HCT116 (cell line): ENCODE measurements around the gene PYGB. TPM values are rescaled to one million over a fixed set of nuclear protein-coding genes. Genes with fewer than 3 reads are reported as not detected.

Experiments
- ATAC-seq: fragments of 200-7000 bp; cut with Tn5 transposase; 2 replicates; pipeline ENCODE4 v1.9.1; 2020; ENCODE audit warnings: mild to moderate bottlenecking, moderate library complexity
- BruUV-seq: library from RNA; stranded (reverse); fragments of 400-500 nt; replicated peaks from 2 replicates; lab custom pipeline; 2021; lab: Mats Ljungman, UMichigan
- CTCF ChIA-PET: fragments of 300-600 bp; sonication (Branson Sonifier 250); formaldehyde crosslinking; loops from one replicate; lab custom pipeline; 2021; ENCODE audit warnings: antibody characterized with exemption; lab: Charles Lee
- POLR2A ChIA-PET: fragments of 300-600, 350-600 bp; sonication (Branson Sonifier 250); formaldehyde crosslinking; loops from one replicate; lab custom pipeline; 2021; ENCODE audit warnings: antibody characterized with exemption; lab: Charles Lee
- RAD21 ChIA-PET, 2 experiments: fragments of 300-600 bp; sonication (Branson Sonifier 250); formaldehyde crosslinking; loops; one replicate each; lab custom pipeline; 2023; ENCODE audit warnings: low total read pairs in 2 of 2; ENCODE audit not compliant: uncharacterized antibody in 2 of 2, unreplicated experiment in 2 of 2, low non-redundant PET in 1 of 2; lab: Charles Lee
- DNase-seq: peaks from one replicate; pipeline ENCODE4 v3.0.0-alpha.2; 2010; ENCODE audit warnings: low read depth, low spot score
- H2AFZ ChIP-seq: fragments of 200-600 bp; shearing (Covaris generic), sonication (generic); 2 replicates; pipeline ENCODE4 v1.6.1; 2017; ENCODE audit warnings: low read depth, mixed run types, mixed read lengths, antibody characterized with exemption, low read length; ENCODE audit not compliant: poor library complexity, severe bottlenecking
- H3K27ac ChIP-seq: 2 replicates; pipeline ENCODE4 v1.5.1; 2012; ENCODE audit warnings: low read depth, low read length
- H3K27me3 ChIP-seq: fragments of 200-600 bp; sonication (generic); 2 replicates; pipeline ENCODE4 v1.6.1; 2016; ENCODE audit warnings: mixed run types, low read length, mixed read lengths; ENCODE audit not compliant: insufficient read depth
- H3K36me3 ChIP-seq, 2 experiments: fragments of 200-500 bp in 1 of 2; fragments of 200-600 bp in 1 of 2; sonication (Bioruptor generic) in 1 of 2; sonication (generic) in 1 of 2; 2 replicates each; pipeline versions ENCODE4 v1.5.1 to v1.6.1; 2014 to 2016; ENCODE audit warnings: low read length in 2 of 2, inconsistent platforms in 1 of 2, mixed read lengths in 1 of 2, mixed run types in 1 of 2; ENCODE audit not compliant: insufficient read depth in 2 of 2, control insufficient read depth in 1 of 2
- H3K4me1 ChIP-seq, 2 experiments: fragments of 200-600 bp in 1 of 2; sonication (generic) in 1 of 2; 2 replicates each; pipeline versions ENCODE4 v1.5.1 to v1.6.1; 2012 to 2017; ENCODE audit warnings: low read length in 2 of 2, inconsistent platforms in 1 of 2, mild to moderate bottlenecking in 1 of 2, mixed read lengths in 1 of 2, mixed run types in 1 of 2, moderate library complexity in 1 of 2; ENCODE audit not compliant: insufficient read depth in 2 of 2, control insufficient read depth in 1 of 2
- H3K4me2 ChIP-seq: fragments of 200-600 bp; sonication (generic); 2 replicates; pipeline ENCODE4 v1.6.1; 2017; ENCODE audit warnings: mixed run types, low read length, mixed read lengths
- H3K4me3 ChIP-seq, 2 experiments: fragments of 200-600 bp in 1 of 2; sonication (generic) in 1 of 2; replicated peaks in 1 of 2; 2 replicates each; pipeline ENCODE4 v1.5.1; 2011 to 2016; ENCODE audit warnings: low read length in 2 of 2, control low read depth in 1 of 2, low read depth in 1 of 2, mild to moderate bottlenecking in 1 of 2, mixed read lengths in 1 of 2, mixed run types in 1 of 2
- H3K79me2 ChIP-seq: fragments of 200-600 bp; sonication (generic); 2 replicates; pipeline ENCODE4 v1.6.1; 2017; ENCODE audit warnings: mild to moderate bottlenecking, mixed run types, low read length, moderate library complexity, mixed read lengths; ENCODE audit not compliant: insufficient read depth
- H3K9ac ChIP-seq: fragments of 200-600 bp; sonication (generic); 2 replicates; pipeline ENCODE4 v1.6.1; 2016; ENCODE audit warnings: low read length, mixed read lengths
- H3K9me2 ChIP-seq: fragments of 200-600 bp; sonication (generic), shearing (Covaris generic); 2 replicates; pipeline ENCODE4 v1.6.1; 2017; ENCODE audit warnings: mixed run types, mild to moderate bottlenecking, moderate library complexity; ENCODE audit not compliant: insufficient read depth
- H3K9me3 ChIP-seq, 2 experiments: fragments of 200-500 bp in 1 of 2; fragments of 200-600 bp in 1 of 2; sonication (Bioruptor generic) in 1 of 2; sonication (generic) in 1 of 2; 2 replicates each; pipeline ENCODE4 v1.6.1; 2014 to 2017; ENCODE audit warnings: low read length in 2 of 2, mixed read lengths in 2 of 2, inconsistent platforms in 1 of 2, low read depth in 1 of 2, mild to moderate bottlenecking in 1 of 2, mixed run types in 1 of 2, moderate library complexity in 1 of 2; ENCODE audit not compliant: control insufficient read depth in 1 of 2, insufficient read depth in 1 of 2
- H4K20me1 ChIP-seq: fragments of 200-600 bp; sonication (generic), shearing (Covaris generic); 2 replicates; pipeline ENCODE4 v1.6.1; 2017; ENCODE audit warnings: mixed run types, mild to moderate bottlenecking, moderate library complexity; ENCODE audit not compliant: insufficient read depth
- CBX3 ChIP-seq: IDR thresholded peaks from 2 replicates; pipeline ENCODE4 v1.6.1; 2012; ENCODE audit warnings: low read depth
- ELF1 ChIP-seq: IDR thresholded peaks from 2 replicates; pipeline ENCODE4 v1.6.1; 2012; ENCODE audit warnings: low read depth, borderline replicate concordance
- EZH2 ChIP-seq: fragments of 200-600 bp; sonication (generic); IDR thresholded peaks from 2 replicates; pipeline ENCODE4 v1.6.1; 2017; ENCODE audit warnings: antibody characterized with exemption, mixed run types
- SRF ChIP-seq: IDR thresholded peaks from 2 replicates; pipeline ENCODE4 v1.6.1; 2012; ENCODE audit warnings: low read depth
- ZFX ChIP-seq: fragments of 450-650 bp; IDR thresholded peaks from 2 replicates; pipeline ENCODE4 v1.6.1; 2017
- ZNF274 ChIP-seq: fragments of 200-500 bp; sonication (Bioruptor generic); IDR thresholded peaks from 2 replicates; pipeline ENCODE4 v1.6.1; 2014; ENCODE audit warnings: mild to moderate bottlenecking, low read depth, low read length, inconsistent platforms
- intact Hi-C: fragments of 100-400 bp; cut with micrococcal nuclease; formaldehyde crosslinking; loops from 2 replicates; pipeline ENCODE4 v1.10.0; 2022
- total RNA-seq: library from RNA; stranded (reverse); gene quantifications from one replicate; pipeline ENCODE4 v1.2.1, GENCODE V29; 2021; ENCODE audit not compliant: unreplicated experiment
- TF ChIP-seq, protein P1 (sequence below), 3 experiments: fragments of 200-600 bp in 1 of 3; sonication (generic) in 1 of 3; IDR thresholded peaks in 2 of 3; conservative IDR thresholded peaks in 1 of 3; 2 replicates each; pipeline ENCODE4 v1.5.1; 2012 to 2017; ENCODE audit warnings: low read depth in 2 of 3, low read length in 2 of 3, antibody characterized with exemption in 1 of 3, borderline replicate concordance in 1 of 3, control low read depth in 1 of 3, mild to moderate bottlenecking in 1 of 3, mixed read lengths in 1 of 3, mixed run types in 1 of 3, moderate library complexity in 1 of 3; ENCODE audit not compliant: insufficient read depth in 1 of 3
- TF ChIP-seq, protein P2 (sequence below): IDR thresholded peaks from 2 replicates; pipeline ENCODE4 v1.6.1; 2012

PYGB gene
- total RNA-seq, 1 experiment from 2014 or later, result 87.8 TPM

DNA sequence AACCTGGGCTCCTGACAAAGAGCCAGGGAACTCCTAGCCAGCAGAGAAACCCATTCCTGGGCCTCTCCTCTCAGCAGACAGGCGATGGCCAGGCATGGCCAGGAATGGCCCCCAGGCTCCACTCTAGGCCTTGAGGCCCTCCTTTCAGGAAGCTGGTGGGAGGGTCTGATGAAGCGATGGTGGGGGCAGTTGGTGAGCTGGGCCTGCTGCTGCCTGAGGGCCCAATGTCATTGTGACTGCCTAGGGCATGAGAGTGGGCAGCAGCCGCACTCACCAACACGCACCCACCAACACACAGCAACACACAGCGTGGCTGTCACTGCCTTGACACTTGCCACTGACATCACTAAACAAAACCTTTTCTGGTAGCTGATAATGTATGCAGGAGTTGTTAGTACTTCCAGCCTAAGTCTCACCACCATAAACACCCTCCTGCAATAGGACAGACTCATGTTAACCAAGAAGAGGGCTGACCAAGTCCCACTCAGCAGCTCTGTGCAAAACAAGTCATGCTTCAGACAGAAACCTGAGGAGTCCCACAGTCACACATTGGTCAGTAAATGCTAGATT lies 73.5 kb downstream of the PYGB start (continued):
- TF ChIP-seq, protein P1, sequence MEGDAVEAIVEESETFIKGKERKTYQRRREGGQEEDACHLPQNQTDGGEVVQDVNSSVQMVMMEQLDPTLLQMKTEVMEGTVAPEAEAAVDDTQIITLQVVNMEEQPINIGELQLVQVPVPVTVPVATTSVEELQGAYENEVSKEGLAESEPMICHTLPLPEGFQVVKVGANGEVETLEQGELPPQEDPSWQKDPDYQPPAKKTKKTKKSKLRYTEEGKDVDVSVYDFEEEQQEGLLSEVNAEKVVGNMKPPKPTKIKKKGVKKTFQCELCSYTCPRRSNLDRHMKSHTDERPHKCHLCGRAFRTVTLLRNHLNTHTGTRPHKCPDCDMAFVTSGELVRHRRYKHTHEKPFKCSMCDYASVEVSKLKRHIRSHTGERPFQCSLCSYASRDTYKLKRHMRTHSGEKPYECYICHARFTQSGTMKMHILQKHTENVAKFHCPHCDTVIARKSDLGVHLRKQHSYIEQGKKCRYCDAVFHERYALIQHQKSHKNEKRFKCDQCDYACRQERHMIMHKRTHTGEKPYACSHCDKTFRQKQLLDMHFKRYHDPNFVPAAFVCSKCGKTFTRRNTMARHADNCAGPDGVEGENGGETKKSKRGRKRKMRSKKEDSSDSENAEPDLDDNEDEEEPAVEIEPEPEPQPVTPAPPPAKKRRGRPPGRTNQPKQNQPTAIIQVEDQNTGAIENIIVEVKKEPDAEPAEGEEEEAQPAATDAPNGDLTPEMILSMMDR (IDR thresholded peaks at IDR 0.05 in 2 of 3, conservative IDR thresholded peaks at IDR 0.05 in 1 of 3; ENCODE audit: borderline replicate concordance in 1 of 3, insufficient read depth in 1 of 3, low read depth in 2 of 3, low read length in 2 of 3), result no peak
- TF ChIP-seq, protein P2, sequence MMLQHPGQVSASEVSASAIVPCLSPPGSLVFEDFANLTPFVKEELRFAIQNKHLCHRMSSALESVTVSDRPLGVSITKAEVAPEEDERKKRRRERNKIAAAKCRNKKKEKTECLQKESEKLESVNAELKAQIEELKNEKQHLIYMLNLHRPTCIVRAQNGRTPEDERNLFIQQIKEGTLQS, result no peak
- TF ChIP-seq EZH2, result no peak
- TF ChIP-seq SRF, result no peak
- TF ChIP-seq CBX3, result no peak
- TF ChIP-seq ELF1, result no peak
- TF ChIP-seq, all 23 proteins: peak for 0

DNA sequence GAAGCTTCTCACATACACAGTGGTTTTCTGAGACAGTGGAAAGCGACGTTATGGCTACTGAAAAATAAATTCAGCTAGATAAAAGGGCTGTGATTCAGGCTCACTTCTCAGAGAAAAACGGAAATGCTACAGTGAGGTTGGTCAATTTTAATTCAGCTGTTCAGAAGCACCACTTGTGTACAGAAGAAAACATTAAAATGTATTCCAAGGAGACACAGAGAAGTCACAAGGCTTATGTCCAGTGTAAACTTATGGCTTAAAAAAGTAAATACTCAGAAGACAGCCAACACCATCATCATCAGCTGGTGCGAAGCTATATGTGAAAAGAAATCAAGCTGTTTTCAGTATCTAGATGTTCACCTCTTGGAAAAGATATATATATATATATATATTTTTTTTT lies 74.1 kb downstream of the PYGB start:
- Histone ChIP-seq H3K9me3 (no peaks in the 10 kb centered on the region), H3K9me2 (no peaks in the 10 kb centered on the region), H3K4me1 (peaks cover 0 to 14% of the 10 kb centered on the region in 2 experiments; a peak in 2 of 4 replicates), H3K27ac (no peak overlapping the region), H3K36me3 (no peaks in the 10 kb centered on the region; a peak in 1 of 4 replicates), H3K79me2 (no peaks in the 10 kb centered on the region), H3K9ac (no peak overlapping the region), H2AFZ (no peak overlapping the region), H3K4me2 (no peak overlapping the region), H3K27me3 (no peaks in the 10 kb centered on the region), H4K20me1 (no peaks in the 10 kb centered on the region), H3K4me3 (no peak overlapping the region)
- TF ChIP-seq ZNF274 (no peak), CBX3 (no peak), ZFX (no peak)
- ATAC-seq, result no peak
- no TSS peak for BruUV-seq
- ChIA-PET POLR2A (no interaction called here), RAD21 (no interaction called here), CTCF (no interaction called here)
- no peak for DNase-seq
- intact Hi-C loops, result loop anchor here (10.0 kb wide), 1 partner anchor 57 kb away; no protein-coding TSS in a partner anchor
